K562 (cell line): ENCODE results near the gene ZDHHC8. TPM values are rescaled to one million over a fixed set of nuclear protein-coding genes. Genes with fewer than 3 reads are reported as not detected.

ENCODE experiments used
- CBX3 ChIP-seq, 2 experiments: IDR thresholded peaks; 1 replicate in 1 of 2; 2 replicates in 1 of 2; pipeline ENCODE4 v1.6.1; 2012; ENCODE audit warnings: inconsistent platforms in 2 of 2, low read length in 2 of 2, borderline replicate concordance in 1 of 2, control low read depth in 1 of 2
- HBP1 ChIP-seq: fragments of 450-650 bp; formaldehyde crosslinking; IDR thresholded peaks from 2 replicates; pipeline ENCODE4 v1.4.0; 2022; ENCODE audit warnings: missing genetic modification characterization
- PML ChIP-seq: IDR thresholded peaks from 2 replicates; pipeline ENCODE4 v1.6.1; 2012; ENCODE audit warnings: low read length, inconsistent platforms
- POLR2G ChIP-seq: fragments of 200-400 bp; formaldehyde crosslinking; IDR thresholded peaks from 2 replicates; pipeline ENCODE4 v1.6.1; 2017; ENCODE audit warnings: low read depth, mild to moderate bottlenecking, antibody characterized with exemption, low read length, moderate library complexity
- SMC3 ChIP-seq: conservative IDR thresholded peaks from 2 replicates; pipeline ENCODE4 v1.6.1; 2011; ENCODE audit warnings: low read depth, low read length, improper control_type of control experiment; ENCODE audit not compliant: insufficient read depth
- polyA plus RNA-seq, 8 experiments: library from polyadenylated mRNA; depleted of rRNA in 4 of 8; stranded (reverse) in 5 of 8; unstranded in 3 of 8; fragments of >200 nt; fragmentation: Nextera tagmentation in 2 of 8; fragmentation: Illumina TruSeq in 1 of 8; extraction: Ambion mirVana in 2 of 8; extraction: Trizol in 1 of 8; gene quantifications; 2 replicates each; pipeline versions ENCODE4 v1.2.1 to v1.2.3, GENCODE V29; 2011 to 2014; ENCODE audit warnings: inconsistent platforms in 1 of 8, missing spikeins in 1 of 8
- total RNA-seq, 7 experiments: library from RNA; depleted of rRNA in 6 of 7; stranded (reverse); fragments of >200 nt in 6 of 7; fragmentation: Illumina TruSeq in 2 of 7; extraction: Trizol in 2 of 7; gene quantifications; 2 replicates each; pipeline versions ENCODE4 v1.2.1 to v1.2.3, GENCODE V29; 2011 to 2021; ENCODE audit warnings: low replicate concordance in 1 of 7
- TF ChIP-seq, protein P1 (sequence below): fragments of 200-600 bp; sonication (generic); IDR thresholded peaks from one replicate; pipeline ENCODE4 v1.6.1; 2012; ENCODE audit warnings: mild to moderate bottlenecking, low read depth, low read length, inconsistent platforms
- TF ChIP-seq, protein P2 (sequence below): fragments of 250-450 bp; sonication (Bioruptor Pico); IDR thresholded peaks from 2 replicates; pipeline ENCODE4 v1.4.0; 2020

The ZDHHC8 gene
- total and polyA plus RNA-seq, 9 of the 15 experiments (the other 6 are each of a cell fraction or from before 2014, with no cell fraction given): 0.04 to 109 (median 16.4) TPM

GRCh38 chr22:20093418-20094196 is 38.0 kb upstream of the ZDHHC8 start (continued):
- TF ChIP-seq, protein P1, sequence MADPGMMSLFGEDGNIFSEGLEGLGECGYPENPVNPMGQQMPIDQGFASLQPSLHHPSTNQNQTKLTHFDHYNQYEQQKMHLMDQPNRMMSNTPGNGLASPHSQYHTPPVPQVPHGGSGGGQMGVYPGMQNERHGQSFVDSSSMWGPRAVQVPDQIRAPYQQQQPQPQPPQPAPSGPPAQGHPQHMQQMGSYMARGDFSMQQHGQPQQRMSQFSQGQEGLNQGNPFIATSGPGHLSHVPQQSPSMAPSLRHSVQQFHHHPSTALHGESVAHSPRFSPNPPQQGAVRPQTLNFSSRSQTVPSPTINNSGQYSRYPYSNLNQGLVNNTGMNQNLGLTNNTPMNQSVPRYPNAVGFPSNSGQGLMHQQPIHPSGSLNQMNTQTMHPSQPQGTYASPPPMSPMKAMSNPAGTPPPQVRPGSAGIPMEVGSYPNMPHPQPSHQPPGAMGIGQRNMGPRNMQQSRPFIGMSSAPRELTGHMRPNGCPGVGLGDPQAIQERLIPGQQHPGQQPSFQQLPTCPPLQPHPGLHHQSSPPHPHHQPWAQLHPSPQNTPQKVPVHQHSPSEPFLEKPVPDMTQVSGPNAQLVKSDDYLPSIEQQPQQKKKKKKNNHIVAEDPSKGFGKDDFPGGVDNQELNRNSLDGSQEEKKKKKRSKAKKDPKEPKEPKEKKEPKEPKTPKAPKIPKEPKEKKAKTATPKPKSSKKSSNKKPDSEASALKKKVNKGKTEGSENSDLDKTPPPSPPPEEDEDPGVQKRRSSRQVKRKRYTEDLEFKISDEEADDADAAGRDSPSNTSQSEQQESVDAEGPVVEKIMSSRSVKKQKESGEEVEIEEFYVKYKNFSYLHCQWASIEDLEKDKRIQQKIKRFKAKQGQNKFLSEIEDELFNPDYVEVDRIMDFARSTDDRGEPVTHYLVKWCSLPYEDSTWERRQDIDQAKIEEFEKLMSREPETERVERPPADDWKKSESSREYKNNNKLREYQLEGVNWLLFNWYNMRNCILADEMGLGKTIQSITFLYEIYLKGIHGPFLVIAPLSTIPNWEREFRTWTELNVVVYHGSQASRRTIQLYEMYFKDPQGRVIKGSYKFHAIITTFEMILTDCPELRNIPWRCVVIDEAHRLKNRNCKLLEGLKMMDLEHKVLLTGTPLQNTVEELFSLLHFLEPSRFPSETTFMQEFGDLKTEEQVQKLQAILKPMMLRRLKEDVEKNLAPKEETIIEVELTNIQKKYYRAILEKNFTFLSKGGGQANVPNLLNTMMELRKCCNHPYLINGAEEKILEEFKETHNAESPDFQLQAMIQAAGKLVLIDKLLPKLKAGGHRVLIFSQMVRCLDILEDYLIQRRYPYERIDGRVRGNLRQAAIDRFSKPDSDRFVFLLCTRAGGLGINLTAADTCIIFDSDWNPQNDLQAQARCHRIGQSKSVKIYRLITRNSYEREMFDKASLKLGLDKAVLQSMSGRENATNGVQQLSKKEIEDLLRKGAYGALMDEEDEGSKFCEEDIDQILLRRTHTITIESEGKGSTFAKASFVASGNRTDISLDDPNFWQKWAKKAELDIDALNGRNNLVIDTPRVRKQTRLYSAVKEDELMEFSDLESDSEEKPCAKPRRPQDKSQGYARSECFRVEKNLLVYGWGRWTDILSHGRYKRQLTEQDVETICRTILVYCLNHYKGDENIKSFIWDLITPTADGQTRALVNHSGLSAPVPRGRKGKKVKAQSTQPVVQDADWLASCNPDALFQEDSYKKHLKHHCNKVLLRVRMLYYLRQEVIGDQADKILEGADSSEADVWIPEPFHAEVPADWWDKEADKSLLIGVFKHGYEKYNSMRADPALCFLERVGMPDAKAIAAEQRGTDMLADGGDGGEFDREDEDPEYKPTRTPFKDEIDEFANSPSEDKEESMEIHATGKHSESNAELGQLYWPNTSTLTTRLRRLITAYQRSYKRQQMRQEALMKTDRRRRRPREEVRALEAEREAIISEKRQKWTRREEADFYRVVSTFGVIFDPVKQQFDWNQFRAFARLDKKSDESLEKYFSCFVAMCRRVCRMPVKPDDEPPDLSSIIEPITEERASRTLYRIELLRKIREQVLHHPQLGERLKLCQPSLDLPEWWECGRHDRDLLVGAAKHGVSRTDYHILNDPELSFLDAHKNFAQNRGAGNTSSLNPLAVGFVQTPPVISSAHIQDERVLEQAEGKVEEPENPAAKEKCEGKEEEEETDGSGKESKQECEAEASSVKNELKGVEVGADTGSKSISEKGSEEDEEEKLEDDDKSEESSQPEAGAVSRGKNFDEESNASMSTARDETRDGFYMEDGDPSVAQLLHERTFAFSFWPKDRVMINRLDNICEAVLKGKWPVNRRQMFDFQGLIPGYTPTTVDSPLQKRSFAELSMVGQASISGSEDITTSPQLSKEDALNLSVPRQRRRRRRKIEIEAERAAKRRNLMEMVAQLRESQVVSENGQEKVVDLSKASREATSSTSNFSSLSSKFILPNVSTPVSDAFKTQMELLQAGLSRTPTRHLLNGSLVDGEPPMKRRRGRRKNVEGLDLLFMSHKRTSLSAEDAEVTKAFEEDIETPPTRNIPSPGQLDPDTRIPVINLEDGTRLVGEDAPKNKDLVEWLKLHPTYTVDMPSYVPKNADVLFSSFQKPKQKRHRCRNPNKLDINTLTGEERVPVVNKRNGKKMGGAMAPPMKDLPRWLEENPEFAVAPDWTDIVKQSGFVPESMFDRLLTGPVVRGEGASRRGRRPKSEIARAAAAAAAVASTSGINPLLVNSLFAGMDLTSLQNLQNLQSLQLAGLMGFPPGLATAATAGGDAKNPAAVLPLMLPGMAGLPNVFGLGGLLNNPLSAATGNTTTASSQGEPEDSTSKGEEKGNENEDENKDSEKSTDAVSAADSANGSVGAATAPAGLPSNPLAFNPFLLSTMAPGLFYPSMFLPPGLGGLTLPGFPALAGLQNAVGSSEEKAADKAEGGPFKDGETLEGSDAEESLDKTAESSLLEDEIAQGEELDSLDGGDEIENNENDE: peak; percentile 67
- peak in 1 of 2 experiments; percentile 43; a peak in 1 of 3 replicates for TF ChIP-seq CBX3 (IDR thresholded peaks at IDR 0.05; ENCODE audit: borderline replicate concordance in 1 of 2, low read length in 2 of 2)
- TF ChIP-seq, protein P2, sequence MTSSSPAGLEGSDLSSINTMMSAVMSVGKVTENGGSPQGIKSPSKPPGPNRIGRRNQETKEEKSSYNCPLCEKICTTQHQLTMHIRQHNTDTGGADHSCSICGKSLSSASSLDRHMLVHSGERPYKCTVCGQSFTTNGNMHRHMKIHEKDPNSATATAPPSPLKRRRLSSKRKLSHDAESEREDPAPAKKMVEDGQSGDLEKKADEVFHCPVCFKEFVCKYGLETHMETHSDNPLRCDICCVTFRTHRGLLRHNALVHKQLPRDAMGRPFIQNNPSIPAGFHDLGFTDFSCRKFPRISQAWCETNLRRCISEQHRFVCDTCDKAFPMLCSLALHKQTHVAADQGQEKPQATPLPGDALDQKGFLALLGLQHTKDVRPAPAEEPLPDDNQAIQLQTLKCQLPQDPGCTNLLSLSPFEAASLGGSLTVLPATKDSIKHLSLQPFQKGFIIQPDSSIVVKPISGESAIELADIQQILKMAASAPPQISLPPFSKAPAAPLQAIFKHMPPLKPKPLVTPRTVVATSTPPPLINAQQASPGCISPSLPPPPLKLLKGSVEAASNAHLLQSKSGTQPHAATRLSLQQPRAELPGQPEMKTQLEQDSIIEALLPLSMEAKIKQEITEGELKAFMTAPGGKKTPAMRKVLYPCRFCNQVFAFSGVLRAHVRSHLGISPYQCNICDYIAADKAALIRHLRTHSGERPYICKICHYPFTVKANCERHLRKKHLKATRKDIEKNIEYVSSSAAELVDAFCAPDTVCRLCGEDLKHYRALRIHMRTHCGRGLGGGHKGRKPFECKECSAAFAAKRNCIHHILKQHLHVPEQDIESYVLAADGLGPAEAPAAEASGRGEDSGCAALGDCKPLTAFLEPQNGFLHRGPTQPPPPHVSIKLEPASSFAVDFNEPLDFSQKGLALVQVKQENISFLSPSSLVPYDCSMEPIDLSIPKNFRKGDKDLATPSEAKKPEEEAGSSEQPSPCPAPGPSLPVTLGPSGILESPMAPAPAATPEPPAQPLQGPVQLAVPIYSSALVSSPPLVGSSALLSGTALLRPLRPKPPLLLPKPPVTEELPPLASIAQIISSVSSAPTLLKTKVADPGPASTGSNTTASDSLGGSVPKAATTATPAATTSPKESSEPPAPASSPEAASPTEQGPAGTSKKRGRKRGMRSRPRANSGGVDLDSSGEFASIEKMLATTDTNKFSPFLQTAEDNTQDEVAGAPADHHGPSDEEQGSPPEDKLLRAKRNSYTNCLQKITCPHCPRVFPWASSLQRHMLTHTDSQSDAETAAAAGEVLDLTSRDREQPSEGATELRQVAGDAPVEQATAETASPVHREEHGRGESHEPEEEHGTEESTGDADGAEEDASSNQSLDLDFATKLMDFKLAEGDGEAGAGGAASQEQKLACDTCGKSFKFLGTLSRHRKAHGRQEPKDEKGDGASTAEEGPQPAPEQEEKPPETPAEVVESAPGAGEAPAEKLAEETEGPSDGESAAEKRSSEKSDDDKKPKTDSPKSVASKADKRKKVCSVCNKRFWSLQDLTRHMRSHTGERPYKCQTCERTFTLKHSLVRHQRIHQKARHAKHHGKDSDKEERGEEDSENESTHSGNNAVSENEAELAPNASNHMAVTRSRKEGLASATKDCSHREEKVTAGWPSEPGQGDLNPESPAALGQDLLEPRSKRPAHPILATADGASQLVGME (CRISPR knock-in tag): no peak
- peak; percentile 36 for TF ChIP-seq POLR2G
- no peak for TF ChIP-seq PML
- TF ChIP-seq HBP1 (CRISPR knock-in tag): peak; percentile 5; the same call in 1 of the 2 replicates
- TF ChIP-seq SMC3: 0 out of 2 replicates have a peak, but pooled peaks have one; percentile 10
